ENCODE measurements around the gene PIP5KL1.

The PIP5KL1 gene

DNA sequence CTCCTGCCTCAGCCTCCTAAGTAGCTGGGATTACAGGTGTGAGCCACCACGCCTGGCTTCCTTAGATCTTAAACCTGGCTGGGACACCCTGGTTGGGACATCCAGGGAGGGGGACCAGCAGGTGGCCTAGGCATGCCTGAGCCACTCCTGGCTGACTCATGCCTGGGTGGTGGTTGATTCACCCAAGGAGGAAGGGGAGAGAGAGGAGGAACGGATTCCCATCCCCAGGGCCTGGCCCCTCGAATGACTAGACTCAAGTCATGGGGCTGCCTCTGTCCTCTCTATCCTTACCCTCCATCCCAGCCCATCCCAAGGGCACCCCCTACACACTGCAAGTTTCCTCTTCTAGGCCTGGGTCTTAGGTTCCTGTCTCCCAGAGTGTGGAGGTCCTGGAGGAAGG, 37.5 kb upstream of the PIP5KL1 start:
- Histone ChIP-seq H3K27ac (ENCODE audit: low read depth, low read length) (peak overlapping the region; percentile 61), H3F3A (ENCODE audit: insufficient read depth) (peaks cover 30% of the 10 kb centered on the region), H3K27me3 (ENCODE audit: low read length) (no peaks in the 10 kb centered on the region), H3K9me3 (ENCODE audit: insufficient read depth, low read length) (no peaks in the 10 kb centered on the region), H3K36me3 (ENCODE audit: low read length) (no peaks in the 10 kb centered on the region), H3K79me2 (ENCODE audit: insufficient read depth, low read length) (peaks cover 98% of the 10 kb centered on the region), H3K4me2 (ENCODE audit: low read depth, low read length, poor library complexity, severe bottlenecking) (peak overlapping the region; percentile 92), H2AFZ (ENCODE audit: low read depth, low read length, severe bottlenecking) (no peak overlapping the region), H3K9ac (ENCODE audit: low read length) (peak overlapping the region; percentile 93; the same call in 1 of the 2 replicates), H3K9me2 (replicated peaks; ENCODE audit: insufficient read depth, low read length) (no peaks in the 10 kb centered on the region), H3K4me3 (ENCODE audit: insufficient read depth, low read length, poor library complexity, severe bottlenecking) (no peak overlapping the region), H4K20me1 (ENCODE audit: low read depth, low read length) (peaks cover under 1% of the 10 kb centered on the region; the same call in 1 of the 2 replicates)
- TF ChIP-seq EZH2phosphoT487 (conservative IDR thresholded peaks at IDR 0.05; ENCODE audit: low read length) (no peak), CTCF (IDR thresholded peaks at IDR 0.05; ENCODE audit: insufficient read depth, low read length, poor library complexity, severe bottlenecking) (no peak)

GRCh38 chr9:127967151-127967809, 36.7 kb upstream of the PIP5KL1 start:
- Histone ChIP-seq H3K36me3 (ENCODE audit: low read length) (no peaks in the 10 kb centered on the region), H3F3A (ENCODE audit: insufficient read depth) (peaks cover 23% of the 10 kb centered on the region), H3K4me3 (ENCODE audit: insufficient read depth, low read length, poor library complexity, severe bottlenecking) (no peak overlapping the region), H3K79me2 (ENCODE audit: insufficient read depth, low read length) (peaks cover 98% of the 10 kb centered on the region), H4K20me1 (ENCODE audit: low read depth, low read length) (peaks cover 8% of the 10 kb centered on the region; the same call in 1 of the 2 replicates), H3K4me2 (ENCODE audit: low read depth, low read length, poor library complexity, severe bottlenecking) (peak overlapping the region; percentile 92), H3K9ac (ENCODE audit: low read length) (peak overlapping the region; percentile 32; the same call in 1 of the 2 replicates), H3K27ac (ENCODE audit: low read depth, low read length) (peak overlapping the region; percentile 61), H3K9me3 (ENCODE audit: insufficient read depth, low read length) (no peaks in the 10 kb centered on the region), H3K27me3 (ENCODE audit: low read length) (no peaks in the 10 kb centered on the region), H3K9me2 (replicated peaks; ENCODE audit: insufficient read depth, low read length) (no peaks in the 10 kb centered on the region), H2AFZ (ENCODE audit: low read depth, low read length, severe bottlenecking) (no peak overlapping the region)
- TF ChIP-seq EZH2phosphoT487 (conservative IDR thresholded peaks at IDR 0.05; ENCODE audit: low read length): no peak
- no peak for TF ChIP-seq CTCF (IDR thresholded peaks at IDR 0.05; ENCODE audit: insufficient read depth, low read length, poor library complexity, severe bottlenecking)

DNA sequence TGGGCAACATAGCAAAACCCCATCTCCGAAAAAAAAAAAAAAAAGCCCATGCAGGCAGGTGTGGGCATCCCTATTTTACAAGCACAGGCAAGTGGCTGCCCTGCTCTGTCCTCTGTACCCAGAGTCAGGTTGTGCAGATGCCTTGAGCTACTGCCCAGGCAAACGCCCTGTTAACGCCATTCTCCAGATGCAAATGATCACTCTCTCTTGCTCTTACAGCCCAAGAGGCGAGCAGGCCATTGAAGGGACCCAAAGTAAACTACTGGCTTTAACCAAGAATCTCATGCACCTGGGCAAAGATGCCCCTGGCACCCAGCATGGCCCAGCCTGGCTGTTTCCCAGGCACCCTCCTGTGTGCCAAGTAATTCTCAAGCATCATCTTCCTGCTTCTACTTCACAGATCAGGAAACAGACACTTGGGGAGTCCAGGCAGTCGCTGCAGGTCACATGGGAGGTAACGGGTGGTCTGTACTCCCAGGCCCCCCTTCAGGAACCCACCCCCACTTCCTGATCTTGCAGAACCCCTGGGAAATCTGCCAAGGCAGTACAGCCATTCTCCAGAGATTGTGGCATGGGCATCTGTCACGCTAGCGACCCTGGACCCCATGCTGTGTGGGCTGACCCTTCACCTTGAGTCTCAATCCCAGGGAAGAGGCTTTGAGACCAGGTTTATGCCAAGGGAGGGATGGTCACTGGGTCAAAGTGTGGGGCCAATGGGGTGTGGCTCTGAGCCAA, 36.0 kb upstream of the PIP5KL1 start:
- Histone ChIP-seq H3K4me3 (ENCODE audit: insufficient read depth, low read length, poor library complexity, severe bottlenecking) (no peak overlapping the region), H3K9me2 (replicated peaks; ENCODE audit: insufficient read depth, low read length) (no peaks in the 10 kb centered on the region), H3F3A (ENCODE audit: insufficient read depth) (peaks cover 16% of the 10 kb centered on the region), H3K4me2 (ENCODE audit: low read depth, low read length, poor library complexity, severe bottlenecking) (peak overlapping the region; percentile 92), H4K20me1 (ENCODE audit: low read depth, low read length) (peaks cover 12% of the 10 kb centered on the region; the same call in 1 of the 2 replicates), H3K27ac (ENCODE audit: low read depth, low read length) (peak overlapping the region; percentile 61), H3K9ac (ENCODE audit: low read length) (peak overlapping the region; percentile 32), H2AFZ (ENCODE audit: low read depth, low read length, severe bottlenecking) (no peak overlapping the region), H3K9me3 (ENCODE audit: insufficient read depth, low read length) (no peaks in the 10 kb centered on the region), H3K27me3 (ENCODE audit: low read length) (no peaks in the 10 kb centered on the region), H3K79me2 (ENCODE audit: insufficient read depth, low read length) (peaks cover 98% of the 10 kb centered on the region), H3K36me3 (ENCODE audit: low read length) (no peaks in the 10 kb centered on the region)
- TF ChIP-seq CTCF (IDR thresholded peaks at IDR 0.05; ENCODE audit: insufficient read depth, low read length, poor library complexity, severe bottlenecking) (no peak), EZH2phosphoT487 (conservative IDR thresholded peaks at IDR 0.05; ENCODE audit: low read length) (no peak)
